Measurements from ENCODE around the gene MACO1.
A peak's percentile ranks its signal among the peaks of the same experiment; 100 is the strongest.
"Not testable (repeated sequence)": the region's sequence is repeated elsewhere in the genome, so short reads cannot be mapped to it uniquely, and the experiment has no call there.

The MACO1 gene

GRCh38 chr1:25504706-25505595 is 74.3 kb downstream of the MACO1 start:
- no peak for TF ChIP-seq JUND (IDR thresholded peaks at IDR 0.05; ENCODE audit: low read depth)
- in situ Hi-C loops (cut with HindIII; ENCODE audit: low pct_unique_long_range_greater_than_20kb, low sequenced_read_pairs), result no loop called here
- no peak for DNase-seq (ENCODE audit: low read depth in 1 of 2, low spot score in 1 of 2)

- in situ Hi-C loops (cut with HindIII; ENCODE audit: low pct_unique_long_range_greater_than_20kb, low sequenced_read_pairs), result no loop called here
- TF ChIP-seq JUND (IDR thresholded peaks at IDR 0.05; ENCODE audit: low read depth), result no peak
- no peak for DNase-seq (ENCODE audit: low read depth in 1 of 2, low spot score in 1 of 2)
These were observed 75.1 kb downstream of the MACO1 start for GRCh38 chr1:25505656-25506385.

GRCh38 chr1:25506566-25507463 is 76.1 kb downstream of the MACO1 start:
- DNase-seq (ENCODE audit: low read depth in 1 of 2, low spot score in 1 of 2); in situ Hi-C loops (cut with HindIII; ENCODE audit: low pct_unique_long_range_greater_than_20kb, low sequenced_read_pairs): not testable (repeated sequence)

DNA sequence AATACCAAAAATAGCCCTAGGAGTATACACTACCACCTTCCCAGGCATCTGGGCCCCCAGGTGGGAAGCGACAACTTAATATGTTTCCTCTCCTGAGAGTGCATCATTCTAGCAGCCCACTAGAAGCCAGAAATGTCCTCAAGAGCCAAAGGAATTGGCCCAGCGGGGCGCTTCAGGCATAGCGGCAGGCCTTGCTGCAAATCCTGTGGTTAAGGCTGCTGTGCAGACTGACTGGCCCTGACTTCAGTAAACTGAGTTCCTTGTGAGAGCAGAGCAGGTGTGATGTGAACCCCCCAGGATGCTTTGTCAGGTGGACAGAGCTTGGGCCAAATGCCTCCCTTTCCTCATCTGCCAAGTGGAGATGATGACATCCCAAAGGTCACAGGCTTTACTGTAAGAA is 83.0 kb downstream of the MACO1 start:
- TF ChIP-seq JUND (IDR thresholded peaks at IDR 0.05; ENCODE audit: low read depth), result no peak
- in situ Hi-C loops (cut with HindIII; ENCODE audit: low pct_unique_long_range_greater_than_20kb, low sequenced_read_pairs), result no loop called here

GRCh38 chr1:25515033-25515432 is 84.3 kb downstream of the MACO1 start:
- in situ Hi-C loops (cut with HindIII; ENCODE audit: low pct_unique_long_range_greater_than_20kb, low sequenced_read_pairs), result no loop called here
- DNase-seq (ENCODE audit: low read depth in 1 of 2, low spot score in 1 of 2), result no peak
- TF ChIP-seq JUND (IDR thresholded peaks at IDR 0.05; ENCODE audit: low read depth), result no peak

More for the DNA sequence above, 83.0 kb downstream of the MACO1 start:
- no peak for DNase-seq (ENCODE audit: low read depth in 1 of 2, low spot score in 1 of 2)

DNA sequence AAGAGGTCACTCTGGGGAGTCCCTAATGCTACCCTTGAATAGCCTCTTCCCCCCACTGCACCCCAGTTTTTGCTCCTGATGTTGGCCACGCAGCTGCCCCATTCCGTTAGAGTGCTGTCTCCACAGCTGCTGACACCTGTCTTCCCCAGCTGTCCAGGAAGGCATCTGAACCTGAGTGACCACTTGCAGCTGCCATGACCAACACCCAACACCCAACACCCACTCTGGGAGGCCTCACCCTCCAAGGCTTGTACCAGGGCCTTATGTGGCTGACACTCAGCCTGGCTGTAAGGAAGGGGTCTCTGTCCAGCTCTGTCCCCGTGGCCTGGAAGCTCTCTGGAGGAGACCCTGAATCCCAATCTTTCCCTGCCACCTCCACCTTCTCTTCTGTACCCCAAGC is 86.0 kb downstream of the MACO1 start:
- no peak for DNase-seq (ENCODE audit: low read depth in 1 of 2, low spot score in 1 of 2)
- in situ Hi-C loops (cut with HindIII; ENCODE audit: low pct_unique_long_range_greater_than_20kb, low sequenced_read_pairs), result no loop called here
- TF ChIP-seq JUND (IDR thresholded peaks at IDR 0.05; ENCODE audit: low read depth), result no peak

DNA sequence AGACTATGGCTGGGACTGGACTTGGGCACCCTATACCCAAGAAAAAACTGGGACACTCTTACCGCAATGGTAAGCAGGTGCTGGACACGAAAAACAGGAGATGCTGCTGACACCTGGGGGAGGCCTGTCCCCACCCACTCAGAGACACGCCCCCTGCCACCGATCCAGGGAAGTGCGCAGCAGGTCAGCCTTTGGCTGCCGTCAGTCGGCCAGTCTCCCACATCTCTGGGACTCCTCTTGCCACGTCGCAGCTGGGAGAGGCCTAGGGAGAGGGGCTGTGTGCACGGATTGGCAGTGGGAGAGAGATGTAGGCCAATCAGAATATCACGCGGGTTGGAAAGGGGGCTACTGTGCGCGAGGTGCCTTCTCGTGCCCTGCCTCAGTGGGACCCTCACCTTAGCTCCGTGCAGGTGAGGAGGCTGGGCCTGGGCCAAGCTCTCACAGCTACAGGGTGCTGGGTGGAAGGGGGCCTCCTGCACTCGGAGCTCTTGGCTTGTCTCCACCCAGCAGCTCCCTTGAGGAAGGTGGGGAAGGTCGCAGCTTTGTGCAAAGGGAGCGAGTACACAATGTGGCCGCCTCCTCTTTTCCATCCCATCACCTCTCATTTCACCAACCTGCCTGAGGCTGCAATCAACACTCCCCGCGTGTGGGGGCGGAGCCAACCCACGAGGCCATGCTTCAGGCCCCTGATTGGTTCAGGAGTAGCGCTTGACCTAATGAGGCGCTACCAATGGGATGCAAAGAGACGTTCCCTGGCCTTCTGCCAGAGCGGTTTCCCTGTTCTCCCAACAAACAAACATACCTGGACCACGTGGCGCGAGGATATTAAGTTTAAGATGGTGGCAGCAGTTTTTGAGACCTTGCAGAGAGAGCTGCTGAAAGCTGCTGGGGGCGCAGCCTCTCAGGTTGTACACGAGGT is 87.0 kb downstream of the MACO1 start:
- no peak for DNase-seq (ENCODE audit: low read depth in 1 of 2, low spot score in 1 of 2)
- no peak for TF ChIP-seq JUND (IDR thresholded peaks at IDR 0.05; ENCODE audit: low read depth)
- in situ Hi-C loops (cut with HindIII; ENCODE audit: low pct_unique_long_range_greater_than_20kb, low sequenced_read_pairs), result no loop called here

- no peak for TF ChIP-seq JUND (IDR thresholded peaks at IDR 0.05; ENCODE audit: low read depth)
- DNase-seq (ENCODE audit: low read depth in 1 of 2, low spot score in 1 of 2), result no peak
- in situ Hi-C loops (cut with HindIII; ENCODE audit: low pct_unique_long_range_greater_than_20kb, low sequenced_read_pairs), result no loop called here
These were observed 88.9 kb downstream of the MACO1 start for GRCh38 chr1:25519624-25520023.

DNA sequence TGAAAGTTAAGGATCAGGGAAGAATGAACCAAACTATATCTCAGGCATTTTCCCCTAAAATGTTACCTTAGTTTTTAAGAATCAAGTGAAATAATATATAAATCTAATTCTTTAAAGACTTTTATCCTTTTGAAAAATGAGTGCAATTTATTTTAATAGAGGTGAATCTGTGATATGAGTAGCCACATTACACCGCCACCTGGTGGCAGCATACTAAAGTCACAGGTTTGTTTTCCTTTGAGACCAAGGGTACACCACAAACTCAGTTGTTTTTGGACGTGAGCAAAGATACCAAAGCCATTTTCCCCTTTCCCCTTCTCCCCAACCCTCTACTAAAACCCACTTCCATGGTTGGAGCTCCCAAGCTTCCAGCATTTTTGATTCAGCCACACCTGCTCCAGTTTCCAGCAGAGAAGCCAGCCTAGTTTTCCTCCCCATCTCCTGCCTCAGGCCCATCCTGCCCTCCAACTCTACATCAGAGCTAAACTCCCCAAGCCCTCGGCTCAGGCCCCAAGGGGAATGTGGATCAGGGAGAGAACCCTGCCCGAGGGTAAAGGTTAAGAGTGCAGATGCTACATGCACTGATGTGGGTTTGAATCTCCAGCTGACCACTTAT is 89.9 kb downstream of the MACO1 start:
- no peak for TF ChIP-seq JUND (IDR thresholded peaks at IDR 0.05; ENCODE audit: low read depth)
- DNase-seq (ENCODE audit: low read depth in 1 of 2, low spot score in 1 of 2), result peak in 1 of 2 experiments; percentile 64
- in situ Hi-C loops (cut with HindIII; ENCODE audit: low pct_unique_long_range_greater_than_20kb, low sequenced_read_pairs), result no loop called here

DNA sequence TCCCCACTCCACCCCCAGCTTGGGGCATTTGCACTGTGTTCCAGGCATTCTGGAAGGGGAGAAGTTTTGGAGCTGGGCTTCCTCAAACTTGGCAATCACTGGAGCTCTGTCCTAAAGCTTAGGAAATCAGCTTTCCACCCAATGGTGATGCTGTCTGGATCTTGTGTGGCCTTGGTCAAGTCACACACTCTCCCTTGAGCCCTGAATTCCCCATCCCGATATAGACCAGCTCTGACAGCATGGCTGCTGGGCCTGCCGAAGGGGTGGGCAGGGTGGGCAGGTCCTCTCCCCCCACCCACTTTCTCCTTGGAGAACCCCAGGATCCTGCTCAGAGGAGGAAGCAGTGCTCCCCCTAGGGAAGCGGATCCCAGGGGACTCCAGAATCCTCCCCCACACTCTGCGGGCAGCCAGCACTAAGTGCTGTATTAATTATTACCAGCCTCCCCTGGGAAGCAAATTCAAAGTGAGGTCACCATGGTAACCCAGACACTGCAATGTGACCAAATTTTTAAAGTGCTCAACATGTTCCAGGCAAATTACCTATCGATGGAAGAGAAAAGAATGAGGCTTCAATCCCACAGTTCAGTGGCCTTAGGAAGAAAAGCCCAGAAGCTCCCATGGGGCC is 91.4 kb downstream of the MACO1 start:
- in situ Hi-C loops (cut with HindIII; ENCODE audit: low pct_unique_long_range_greater_than_20kb, low sequenced_read_pairs), result no loop called here
- DNase-seq (ENCODE audit: low read depth in 1 of 2, low spot score in 1 of 2), result no peak
- TF ChIP-seq JUND (IDR thresholded peaks at IDR 0.05; ENCODE audit: low read depth), result no peak

- in situ Hi-C loops (cut with HindIII; ENCODE audit: low pct_unique_long_range_greater_than_20kb, low sequenced_read_pairs), result no loop called here
- peak in 1 of 2 experiments; percentile 62 for DNase-seq (ENCODE audit: low read depth in 1 of 2, low spot score in 1 of 2)
These were observed 92.8 kb downstream of the MACO1 start for GRCh38 chr1:25523542-25523941.

More at GRCh38 chr1:25523542-25523941, 92.8 kb downstream of the MACO1 start:
- TF ChIP-seq JUND (IDR thresholded peaks at IDR 0.05; ENCODE audit: low read depth), result no peak

Measured in T47D (cell line).